Panc1 (cell line): Measurements from ENCODE around the gene SREBF2. TPM values are rescaled to one million over a fixed set of nuclear protein-coding genes. Genes with fewer than 3 reads are reported as not detected.

Experiments
- ATAC-seq: fragments of 200-7000 bp; cut with Tn5 transposase; 2 replicates; pipeline ENCODE4 v1.9.1; 2020; ENCODE audit warnings: mild to moderate bottlenecking, moderate library complexity
- BruUV-seq: library from RNA; stranded (reverse); fragments of 400-500 nt; replicated peaks from 2 replicates; lab custom pipeline; 2021; lab: Mats Ljungman, UMichigan
- CTCF ChIA-PET: fragments of 300-600 bp; sonication (Branson Sonifier 250); formaldehyde crosslinking; loops from one replicate; lab custom pipeline; 2022; ENCODE audit warnings: antibody characterized with exemption; lab: Charles Lee
- POLR2A ChIA-PET: fragments of 300-600 bp; sonication (Branson Sonifier 250); formaldehyde crosslinking; loops from one replicate; lab custom pipeline; 2022; ENCODE audit warnings: antibody characterized with exemption; lab: Charles Lee
- DNase-seq: peaks from one replicate; pipeline ENCODE4 v3.0.0-alpha.2; 2010; ENCODE audit warnings: low read depth, low spot score
- H3K27ac ChIP-seq: 2 replicates; pipeline ENCODE4 v1.5.1; 2011; ENCODE audit warnings: mild to moderate bottlenecking, low read length, inconsistent platforms
- H3K27me3 ChIP-seq: fragments of 200-500 bp; sonication (Bioruptor generic); 2 replicates; pipeline ENCODE4 v1.6.0; 2014; ENCODE audit warnings: low read length, inconsistent platforms; ENCODE audit not compliant: control insufficient read depth, insufficient read depth
- H3K36me3 ChIP-seq: fragments of 200-500 bp; sonication (Bioruptor generic); 2 replicates; pipeline ENCODE4 v1.5.1; 2014; ENCODE audit warnings: inconsistent platforms, mild to moderate bottlenecking, low read length, moderate library complexity; ENCODE audit not compliant: control insufficient read depth, insufficient read depth
- H3K4me1 ChIP-seq: 2 replicates; pipeline ENCODE4 v1.5.1; 2011; ENCODE audit warnings: inconsistent platforms, mild to moderate bottlenecking, low read length, moderate library complexity; ENCODE audit not compliant: control insufficient read depth, insufficient read depth
- H3K4me3 ChIP-seq, 2 experiments: 2 replicates each; pipeline ENCODE4 v1.5.1; 2011 to 2012; ENCODE audit warnings: low read depth in 2 of 2, low read length in 2 of 2, mild to moderate bottlenecking in 2 of 2, inconsistent platforms in 1 of 2, moderate library complexity in 1 of 2
- H3K9me3 ChIP-seq: fragments of 200-500 bp; sonication (Bioruptor generic); 2 replicates; pipeline ENCODE4 v1.5.1; 2014; ENCODE audit warnings: low read depth, mild to moderate bottlenecking, inconsistent platforms, low read length, moderate library complexity; ENCODE audit not compliant: control insufficient read depth, insufficient read depth
- POLR2AphosphoS5 ChIP-seq: IDR thresholded peaks from 2 replicates; pipeline ENCODE4 v1.6.1; 2012; ENCODE audit warnings: mild to moderate bottlenecking, low read depth, low read length, moderate library complexity
- SIN3A ChIP-seq: IDR thresholded peaks from 2 replicates; pipeline ENCODE4 v1.6.1; 2012; ENCODE audit warnings: low read depth, mild to moderate bottlenecking, low read length, moderate library complexity, borderline replicate concordance; ENCODE audit not compliant: insufficient read depth
- TCF7L2 ChIP-seq: IDR thresholded peaks from 2 replicates; pipeline ENCODE4 v1.6.1; 2011; ENCODE audit warnings: mild to moderate bottlenecking, low read depth, low read length, inconsistent platforms
- in situ Hi-C: cut with HindIII; loops from 2 replicates; pipeline ENCODE4 v1.10.0; 2016; ENCODE audit warnings: low sequenced_read_pairs, low pct_unique_long_range_greater_than_20kb
- intact Hi-C: fragments of 100-400 bp; cut with micrococcal nuclease; formaldehyde crosslinking; loops from one replicate; pipeline ENCODE4 v1.10.0; 2022; ENCODE audit not compliant: unreplicated experiment
- total RNA-seq: library from RNA; stranded (reverse); gene quantifications from one replicate; pipeline ENCODE4 v1.2.1, GENCODE V29; 2021; ENCODE audit not compliant: unreplicated experiment
- TF ChIP-seq, protein P1 (sequence below): fragments of 450-650 bp; IDR thresholded peaks from 2 replicates; pipeline ENCODE4 v1.5.1; 2017; ENCODE audit warnings: mild to moderate bottlenecking
- TF ChIP-seq, protein P2 (sequence below), 2 experiments: IDR thresholded peaks; 2 replicates each; pipeline ENCODE4 v1.6.1; 2011 to 2012; ENCODE audit warnings: low read depth in 2 of 2, control low read depth in 1 of 2, low read length in 1 of 2, mild to moderate bottlenecking in 1 of 2, moderate library complexity in 1 of 2; ENCODE audit not compliant: insufficient read depth in 1 of 2

Gene SREBF2
- total RNA-seq, 1 experiment from 2014 or later: 73.0 TPM

DNA sequence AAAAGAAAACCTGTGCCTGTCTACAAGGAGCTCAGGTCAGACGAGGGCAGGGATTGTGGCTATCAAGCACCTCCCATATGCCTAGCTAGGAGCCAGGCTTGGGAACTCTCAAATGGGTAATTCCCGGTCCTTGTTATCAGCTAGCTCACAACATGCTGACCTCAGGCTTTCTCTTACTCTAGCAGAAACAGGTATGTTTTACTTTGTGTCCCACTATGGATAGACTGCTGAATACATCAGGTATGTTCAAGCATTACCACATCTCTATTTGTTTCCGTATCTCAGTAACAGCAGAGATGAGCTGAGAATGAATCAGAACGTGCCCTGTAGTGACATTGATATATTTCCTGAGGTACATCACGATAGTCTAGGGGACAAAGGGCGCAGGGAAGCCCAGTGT, 52.6 kb downstream of the SREBF2 start:
- no peak overlapping the region for H3K27ac ChIP-seq
- intact Hi-C loops (no loop called here), in situ Hi-C loops (no loop called here)
- DNase-seq: no peak
- ChIA-PET CTCF (no interaction called here), POLR2A (no interaction called here)
- TSS peak; percentile 30 for BruUV-seq
- TF ChIP-seq, protein P1, sequence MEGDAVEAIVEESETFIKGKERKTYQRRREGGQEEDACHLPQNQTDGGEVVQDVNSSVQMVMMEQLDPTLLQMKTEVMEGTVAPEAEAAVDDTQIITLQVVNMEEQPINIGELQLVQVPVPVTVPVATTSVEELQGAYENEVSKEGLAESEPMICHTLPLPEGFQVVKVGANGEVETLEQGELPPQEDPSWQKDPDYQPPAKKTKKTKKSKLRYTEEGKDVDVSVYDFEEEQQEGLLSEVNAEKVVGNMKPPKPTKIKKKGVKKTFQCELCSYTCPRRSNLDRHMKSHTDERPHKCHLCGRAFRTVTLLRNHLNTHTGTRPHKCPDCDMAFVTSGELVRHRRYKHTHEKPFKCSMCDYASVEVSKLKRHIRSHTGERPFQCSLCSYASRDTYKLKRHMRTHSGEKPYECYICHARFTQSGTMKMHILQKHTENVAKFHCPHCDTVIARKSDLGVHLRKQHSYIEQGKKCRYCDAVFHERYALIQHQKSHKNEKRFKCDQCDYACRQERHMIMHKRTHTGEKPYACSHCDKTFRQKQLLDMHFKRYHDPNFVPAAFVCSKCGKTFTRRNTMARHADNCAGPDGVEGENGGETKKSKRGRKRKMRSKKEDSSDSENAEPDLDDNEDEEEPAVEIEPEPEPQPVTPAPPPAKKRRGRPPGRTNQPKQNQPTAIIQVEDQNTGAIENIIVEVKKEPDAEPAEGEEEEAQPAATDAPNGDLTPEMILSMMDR: no peak
- TF ChIP-seq POLR2AphosphoS5 (no peak), TCF7L2 (no peak), SIN3A (no peak)
- TF ChIP-seq, protein P2, sequence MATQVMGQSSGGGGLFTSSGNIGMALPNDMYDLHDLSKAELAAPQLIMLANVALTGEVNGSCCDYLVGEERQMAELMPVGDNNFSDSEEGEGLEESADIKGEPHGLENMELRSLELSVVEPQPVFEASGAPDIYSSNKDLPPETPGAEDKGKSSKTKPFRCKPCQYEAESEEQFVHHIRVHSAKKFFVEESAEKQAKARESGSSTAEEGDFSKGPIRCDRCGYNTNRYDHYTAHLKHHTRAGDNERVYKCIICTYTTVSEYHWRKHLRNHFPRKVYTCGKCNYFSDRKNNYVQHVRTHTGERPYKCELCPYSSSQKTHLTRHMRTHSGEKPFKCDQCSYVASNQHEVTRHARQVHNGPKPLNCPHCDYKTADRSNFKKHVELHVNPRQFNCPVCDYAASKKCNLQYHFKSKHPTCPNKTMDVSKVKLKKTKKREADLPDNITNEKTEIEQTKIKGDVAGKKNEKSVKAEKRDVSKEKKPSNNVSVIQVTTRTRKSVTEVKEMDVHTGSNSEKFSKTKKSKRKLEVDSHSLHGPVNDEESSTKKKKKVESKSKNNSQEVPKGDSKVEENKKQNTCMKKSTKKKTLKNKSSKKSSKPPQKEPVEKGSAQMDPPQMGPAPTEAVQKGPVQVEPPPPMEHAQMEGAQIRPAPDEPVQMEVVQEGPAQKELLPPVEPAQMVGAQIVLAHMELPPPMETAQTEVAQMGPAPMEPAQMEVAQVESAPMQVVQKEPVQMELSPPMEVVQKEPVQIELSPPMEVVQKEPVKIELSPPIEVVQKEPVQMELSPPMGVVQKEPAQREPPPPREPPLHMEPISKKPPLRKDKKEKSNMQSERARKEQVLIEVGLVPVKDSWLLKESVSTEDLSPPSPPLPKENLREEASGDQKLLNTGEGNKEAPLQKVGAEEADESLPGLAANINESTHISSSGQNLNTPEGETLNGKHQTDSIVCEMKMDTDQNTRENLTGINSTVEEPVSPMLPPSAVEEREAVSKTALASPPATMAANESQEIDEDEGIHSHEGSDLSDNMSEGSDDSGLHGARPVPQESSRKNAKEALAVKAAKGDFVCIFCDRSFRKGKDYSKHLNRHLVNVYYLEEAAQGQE (IDR thresholded peaks at IDR 0.05; ENCODE audit: insufficient read depth in 1 of 2, low read depth in 2 of 2, low read length in 1 of 2): no peak
- no peaks in the 10 kb centered on the region for H3K27me3 ChIP-seq
- no peaks in the 10 kb centered on the region for H3K9me3 ChIP-seq
- no peak overlapping the region for H3K4me3 ChIP-seq
- no peaks in the 10 kb centered on the region for H3K4me1 ChIP-seq
- peaks cover 8% of the 10 kb centered on the region for H3K36me3 ChIP-seq
- no peak for ATAC-seq

- no TSS peak for BruUV-seq
- DNase-seq (no peak), ATAC-seq (no peak)
- CTCF ChIA-PET: no interaction called here
- Histone ChIP-seq H3K4me3 (no peak overlapping the region), H3K36me3 (peaks cover 5% of the 10 kb centered on the region; the same call in 1 of the 2 replicates), H3K4me1 (no peaks in the 10 kb centered on the region), H3K27me3 (no peaks in the 10 kb centered on the region), H3K27ac (no peak overlapping the region), H3K9me3 (no peaks in the 10 kb centered on the region)
- intact Hi-C loops: no loop called here
- TF ChIP-seq, protein P2 (IDR thresholded peaks at IDR 0.05; ENCODE audit: insufficient read depth in 1 of 2, low read depth in 2 of 2, low read length in 1 of 2): no peak
- no peak for TF ChIP-seq SIN3A
- TF ChIP-seq TCF7L2: no peak
- no peak for TF ChIP-seq POLR2AphosphoS5
- TF ChIP-seq, protein P1: no peak
- POLR2A ChIA-PET: interaction anchor here (0.6 kb wide), 1 partner anchor 32 kb away, joined by 5 read pairs; no protein-coding TSS in a partner anchor
- in situ Hi-C loops: no loop called here
These were observed 55.8 kb downstream of the SREBF2 start for GRCh38 chr22:41888627-41889200.
